Measurements from ENCODE around the gene ELL3. TPM values are rescaled to one million over a fixed set of nuclear protein-coding genes. Genes with fewer than 3 reads are reported as not detected.

ELL3 gene
- total and polyA plus RNA-seq, 2 of the 8 experiments (the other 6 are each of a cell fraction or from before 2014, with no cell fraction given), result 9.2 to 13.7 TPM

DNA sequence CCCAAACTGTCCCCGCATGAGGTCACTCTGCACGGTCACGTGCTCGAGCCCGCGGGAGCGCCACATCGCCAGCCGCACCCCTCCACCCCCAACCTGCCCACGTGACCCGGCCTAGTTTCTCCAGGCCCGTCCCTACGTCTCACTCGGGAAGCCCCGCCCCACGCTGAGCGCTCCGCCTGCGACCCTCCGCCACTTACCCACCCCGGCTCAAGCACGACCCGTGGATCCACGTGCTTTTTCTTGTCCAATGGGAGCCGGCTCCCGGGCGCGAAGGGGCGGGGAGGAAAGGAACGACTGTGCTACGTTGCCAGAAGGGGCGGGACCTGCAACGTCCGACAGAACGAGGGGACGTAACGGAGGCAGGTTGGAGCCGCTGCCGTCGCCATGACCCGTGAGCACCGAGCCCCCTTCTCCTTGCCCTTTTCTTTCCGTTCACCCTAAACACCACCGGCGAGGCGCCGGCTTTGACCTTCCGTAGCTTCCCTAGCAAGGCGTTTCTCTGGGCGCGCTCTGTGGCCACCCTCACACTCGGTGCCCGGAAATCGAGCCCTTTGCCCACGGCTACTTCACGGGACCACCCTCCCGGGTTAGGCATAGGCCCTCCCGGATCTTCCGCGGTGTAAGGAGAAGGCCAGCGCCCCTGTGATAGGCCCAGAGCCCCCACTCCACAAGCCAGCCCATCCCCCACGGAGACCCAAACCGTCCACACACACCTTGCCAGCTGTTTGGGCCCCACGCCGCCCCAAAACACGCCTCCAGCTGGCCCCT is 15.4 kb upstream of the ELL3 start, which contains the start of gene SERF2:
Gene SERF2 (plus strand): TSS at position 328 of the 768 bp plus-strand sequence. CDS start 57 bp downstream, at position 385.
- Histone ChIP-seq H2AFZ (ENCODE audit: low read length) (peak within 1 kb of the TSS; percentile 93), H4K8ac (ENCODE audit: extremely low read depth, insufficient read depth, low read length) (peak within 1 kb of the TSS; percentile 88), H3K23me2 (ENCODE audit: low read depth, low read length) (peaks cover 4% of the 10 kb centered on the region), H3K9me3 (ENCODE audit: insufficient read depth in 2 of 2, low read depth in 1 of 2, low read length in 1 of 2) (no peaks in the 10 kb centered on the region), H3K56ac (replicated peaks; ENCODE audit: insufficient read length, low read depth, low read length) (peak within 1 kb of the TSS; percentile 91), H3K14ac (ENCODE audit: insufficient read length) (no peak within 1 kb of the TSS), H3K4me3 (ENCODE audit: extremely low read depth in 1 of 4, insufficient read depth in 2 of 4, low read depth in 3 of 4, low read length in 4 of 4) (peak within 1 kb of the TSS; percentile 86 to 97 (median 95)), H2BK15ac (ENCODE audit: low read length) (no peak within 1 kb of the TSS), H2BK12ac (ENCODE audit: low read depth, low read length) (0 out of 2 replicates have a peak within 1 kb of the TSS, but pooled peaks have one; percentile 28), H4K20me1 (replicated peaks in 1 of 2; ENCODE audit: control insufficient read depth in 1 of 2, insufficient read depth in 2 of 2, low read length in 2 of 2) (peaks cover 4 to 17% of the 10 kb centered on the region in 2 experiments), H2BK5ac (ENCODE audit: low read depth, low read length) (peak within 1 kb of the TSS; percentile 95), H2BK20ac (ENCODE audit: low read length) (no peak within 1 kb of the TSS), H3K9ac (replicated peaks in 1 of 4; ENCODE audit: extremely low read depth in 1 of 4, low read depth in 3 of 4, low read length in 3 of 4) (peak within 1 kb of the TSS; percentile 93 to 99 (median 96)), H3K4ac (replicated peaks; ENCODE audit: insufficient read length, low read depth, low read length) (peak within 1 kb of the TSS; percentile 82), H3K23ac (ENCODE audit: insufficient read length) (no peak within 1 kb of the TSS), H2AK5ac (ENCODE audit: low read depth, low read length) (peak within 1 kb of the TSS; percentile 46; the same call in 1 of the 2 replicates), H3K79me1 (ENCODE audit: low read depth, low read length) (peaks cover 19% of the 10 kb centered on the region), H3K36me3 (ENCODE audit: control insufficient read depth in 2 of 4, insufficient read depth in 4 of 4, low read length in 3 of 4) (peaks cover 7 to 41% (median 21%) of the 10 kb centered on the region in 4 experiments), H3K27me3 (replicated peaks in 1 of 4; ENCODE audit: control insufficient read depth in 3 of 4, extremely low read depth in 1 of 4, insufficient read depth in 3 of 4, low read length in 3 of 4) (no peaks in the 10 kb centered on the region), H4K5ac (ENCODE audit: insufficient read length, low read depth, low read length) (peak within 1 kb of the TSS; percentile 91), H3K4me2 (ENCODE audit: insufficient read depth in 1 of 2, low read depth in 2 of 2, low read length in 2 of 2) (peak within 1 kb of the TSS; percentile 92 to 98), H2BK120ac (replicated peaks; ENCODE audit: low read depth, low read length) (no peak within 1 kb of the TSS), H3K27ac (ENCODE audit: low read depth, low read length) (peak within 1 kb of the TSS; percentile 95), H4K91ac (replicated peaks; ENCODE audit: insufficient read length, low read length) (peak within 1 kb of the TSS; percentile 96), H3K18ac (ENCODE audit: extremely low read depth, low read length) (peak within 1 kb of the TSS; percentile 89), H3K79me2 (ENCODE audit: control insufficient read depth in 1 of 2, insufficient read depth in 2 of 2, low read length in 2 of 2) (peaks cover 0 to 26% of the 10 kb centered on the region in 2 experiments; a peak in 2 of 4 replicates), H3K4me1 (replicated peaks in 1 of 4; ENCODE audit: control insufficient read depth in 3 of 4, insufficient read depth in 4 of 4, low read length in 3 of 4) (peaks cover 19 to 27% (median 22%) of the 10 kb centered on the region in 4 experiments; a peak in 6 of 7 replicates)
- DNase-seq (ENCODE audit: low read depth in 1 of 2, low spot score in 2 of 2) (peak; percentile 99 to 100), FAIRE-seq (no peak)
- ChIA-PET POLR2A (ENCODE audit: partially characterized antibody) (interaction anchor here (0.9 to 4.9 kb wide), 6 partner anchors 8 to 46 kb away, joined by 3 to 39 read pairs (median 7); partner anchors contain the start of genes ELL3, HYPK, PDIA3 and SERINC4), CTCF (ENCODE audit: partially characterized antibody) (interaction anchor here (1.2 to 7.5 kb wide), 3 partner anchors 14 to 22 kb away, joined by 5 to 50 read pairs (median 5); partner anchors contain the start of gene ELL3)
- WGBS, 2 experiments (ENCODE audit: extremely low coverage in 1 of 2, insufficient coverage in 1 of 2, insufficient read length in 1 of 2, insufficient replicate concordance in 2 of 2, low coverage in 1 of 2, low lambda C conversion rate in 2 of 2, missing lambda C conversion rate in 1 of 2), result 0% methylated on average over 62 of the region's 66 CpGs; no CpG with 5 or more reads in 1 of the 2 experiments
- TF ChIP-seq, protein P1, sequence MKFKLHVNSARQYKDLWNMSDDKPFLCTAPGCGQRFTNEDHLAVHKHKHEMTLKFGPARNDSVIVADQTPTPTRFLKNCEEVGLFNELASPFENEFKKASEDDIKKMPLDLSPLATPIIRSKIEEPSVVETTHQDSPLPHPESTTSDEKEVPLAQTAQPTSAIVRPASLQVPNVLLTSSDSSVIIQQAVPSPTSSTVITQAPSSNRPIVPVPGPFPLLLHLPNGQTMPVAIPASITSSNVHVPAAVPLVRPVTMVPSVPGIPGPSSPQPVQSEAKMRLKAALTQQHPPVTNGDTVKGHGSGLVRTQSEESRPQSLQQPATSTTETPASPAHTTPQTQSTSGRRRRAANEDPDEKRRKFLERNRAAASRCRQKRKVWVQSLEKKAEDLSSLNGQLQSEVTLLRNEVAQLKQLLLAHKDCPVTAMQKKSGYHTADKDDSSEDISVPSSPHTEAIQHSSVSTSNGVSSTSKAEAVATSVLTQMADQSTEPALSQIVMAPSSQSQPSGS (IDR thresholded peaks at IDR 0.05; ENCODE audit: low read length), result peak; percentile 88
- no peak for TF ChIP-seq KDM4A (IDR thresholded peaks at IDR 0.05; ENCODE audit: low read depth, low read length, severe bottlenecking)
- TF ChIP-seq KDM1A (IDR thresholded peaks at IDR 0.05; ENCODE audit: borderline replicate concordance, low read length), result no peak
- TF ChIP-seq EP300 (IDR thresholded peaks at IDR 0.05; ENCODE audit: borderline replicate concordance in 1 of 2, low read depth in 2 of 2, low read length in 2 of 2), result no peak
- no peak for TF ChIP-seq NRF1 (IDR thresholded peaks at IDR 0.05; ENCODE audit: low read depth, low read length)
- no peak for TF ChIP-seq EZH2 (IDR thresholded peaks at IDR 0.05; ENCODE audit: low read depth, low read length, severe bottlenecking)
- TF ChIP-seq, protein P2, sequence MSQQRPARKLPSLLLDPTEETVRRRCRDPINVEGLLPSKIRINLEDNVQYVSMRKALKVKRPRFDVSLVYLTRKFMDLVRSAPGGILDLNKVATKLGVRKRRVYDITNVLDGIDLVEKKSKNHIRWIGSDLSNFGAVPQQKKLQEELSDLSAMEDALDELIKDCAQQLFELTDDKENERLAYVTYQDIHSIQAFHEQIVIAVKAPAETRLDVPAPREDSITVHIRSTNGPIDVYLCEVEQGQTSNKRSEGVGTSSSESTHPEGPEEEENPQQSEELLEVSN (IDR thresholded peaks at IDR 0.05), result peak; percentile 91
